ENCODE measurements around the gene PRCD.

GRCh38 chr17:76579281-76579680 is 39.4 kb downstream of the PRCD start:
- no peak for TF ChIP-seq CTCF (IDR thresholded peaks at IDR 0.05)
- no peak for TF ChIP-seq POLR2A (IDR thresholded peaks at IDR 0.05)

Measured in adrenal gland (tissue), 5 donors.